ENCODE data around the gene GVQW3. TPM values are rescaled to one million over a fixed set of nuclear protein-coding genes. Genes with fewer than 3 reads are reported as not detected.

Gene GVQW3
- total RNA-seq, 1 experiment from 2014 or later, result 7.7 TPM

DNA sequence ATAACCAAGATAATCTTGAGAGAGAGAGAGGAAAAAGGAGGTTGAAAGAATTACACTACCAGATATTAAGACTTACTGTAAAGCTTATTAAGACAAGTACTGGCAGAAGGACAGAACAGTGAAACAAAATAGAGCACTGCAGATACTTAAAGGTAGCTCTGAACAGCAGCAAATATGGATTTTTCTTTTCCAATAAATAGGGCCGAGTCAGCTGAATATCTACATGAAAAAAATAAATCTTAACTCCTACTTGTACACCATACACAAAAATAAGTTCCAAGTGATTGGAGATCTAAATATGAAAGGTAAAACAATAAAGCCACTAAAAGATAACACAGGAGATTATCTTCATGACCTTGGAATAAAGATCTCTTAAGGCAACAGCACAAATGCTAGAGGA, 12.6 kb upstream of the GVQW3 start:
- TF ChIP-seq, protein P1, sequence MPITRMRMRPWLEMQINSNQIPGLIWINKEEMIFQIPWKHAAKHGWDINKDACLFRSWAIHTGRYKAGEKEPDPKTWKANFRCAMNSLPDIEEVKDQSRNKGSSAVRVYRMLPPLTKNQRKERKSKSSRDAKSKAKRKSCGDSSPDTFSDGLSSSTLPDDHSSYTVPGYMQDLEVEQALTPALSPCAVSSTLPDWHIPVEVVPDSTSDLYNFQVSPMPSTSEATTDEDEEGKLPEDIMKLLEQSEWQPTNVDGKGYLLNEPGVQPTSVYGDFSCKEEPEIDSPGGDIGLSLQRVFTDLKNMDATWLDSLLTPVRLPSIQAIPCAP (CRISPR knock-in tag; IDR thresholded peaks at IDR 0.05), result no peak
- CTCF ChIA-PET, result no interaction called here
- no peak for DNase-seq (ENCODE audit: low spot score)
- ATAC-seq, result no peak
- H3K4me1 Mint-ChIP-seq, result peaks cover 8% of the 10 kb centered on the region
- H3K36me3 Mint-ChIP-seq, result 0 out of 2 replicates have a peak, but pooled peaks cover 4% of the 10 kb centered on the region
- H3K27ac Mint-ChIP-seq, result no peak overlapping the region
- H3K9me3 Mint-ChIP-seq, result no peaks in the 10 kb centered on the region
- H3K27me3 Mint-ChIP-seq (ENCODE audit: low read depth), result no peaks in the 10 kb centered on the region
- POLR2A ChIA-PET, result no interaction called here
- H3K4me3 Mint-ChIP-seq, result no peak overlapping the region

DNA sequence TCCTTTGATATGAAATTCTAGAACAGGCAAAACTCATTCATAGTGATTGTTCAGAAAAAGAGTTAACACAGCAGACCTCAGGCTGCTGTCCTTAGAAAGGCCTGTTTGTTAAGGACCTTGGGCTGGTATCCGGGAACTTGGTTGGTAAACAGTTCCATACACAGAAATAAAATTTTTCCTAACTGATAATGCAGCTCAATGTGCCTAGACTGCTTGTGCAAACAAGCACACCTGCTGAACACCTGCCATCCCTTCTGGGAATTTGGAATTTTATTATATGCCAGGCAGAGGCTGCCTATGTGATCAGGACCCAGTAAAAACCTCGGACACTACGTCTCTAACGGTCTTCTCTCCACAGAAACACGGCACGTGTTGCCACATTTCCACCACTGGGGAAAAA, 11.7 kb upstream of the GVQW3 start:
- CTCF ChIA-PET, result interaction anchor here (0.6 kb wide), 1 partner anchor 20 kb away, joined by 3 read pairs; no protein-coding TSS in a partner anchor

More for the DNA sequence above, 11.7 kb upstream of the GVQW3 start:
- H3K27ac Mint-ChIP-seq, result no peak overlapping the region
- no peak overlapping the region for H3K4me3 Mint-ChIP-seq
- no peaks in the 10 kb centered on the region for H3K27me3 Mint-ChIP-seq (ENCODE audit: low read depth)
- H3K4me1 Mint-ChIP-seq, result peaks cover 8% of the 10 kb centered on the region
- 0 out of 2 replicates have a peak, but pooled peaks cover 1% of the 10 kb centered on the region for H3K36me3 Mint-ChIP-seq
- no peaks in the 10 kb centered on the region for H3K9me3 Mint-ChIP-seq
- no peak; the same call in 1 of the 2 replicates for ATAC-seq
- TF ChIP-seq MXD4 (CRISPR knock-in tag; IDR thresholded peaks at IDR 0.05; ENCODE audit: borderline replicate concordance) (no peak), FOXP1 (CRISPR knock-in tag; IDR thresholded peaks at IDR 0.05; ENCODE audit: borderline replicate concordance) (no peak), ZNF263 (CRISPR knock-in tag; IDR thresholded peaks at IDR 0.05; ENCODE audit: low read depth) (no peak), SMAD3 (CRISPR knock-in tag; IDR thresholded peaks at IDR 0.05; ENCODE audit: borderline replicate concordance) (no peak), GRHL2 (CRISPR knock-in tag; IDR thresholded peaks at IDR 0.05; ENCODE audit: insufficient replicate concordance, severe bottlenecking) (no peak), MYBL2 (CRISPR knock-in tag; IDR thresholded peaks at IDR 0.05) (no peak), KAT7 (CRISPR knock-in tag; IDR thresholded peaks at IDR 0.05; ENCODE audit: borderline replicate concordance) (no peak), NR2C2 (CRISPR knock-in tag; IDR thresholded peaks at IDR 0.05) (no peak), TEAD4 (CRISPR knock-in tag; IDR thresholded peaks at IDR 0.05) (no peak), TP53 (CRISPR knock-in tag; IDR thresholded peaks at IDR 0.05) (no peak), CBFB (CRISPR knock-in tag; IDR thresholded peaks at IDR 0.05; ENCODE audit: low read depth) (no peak), CREB1 (CRISPR knock-in tag; IDR thresholded peaks at IDR 0.05) (no peak)
- TF ChIP-seq, protein P2, sequence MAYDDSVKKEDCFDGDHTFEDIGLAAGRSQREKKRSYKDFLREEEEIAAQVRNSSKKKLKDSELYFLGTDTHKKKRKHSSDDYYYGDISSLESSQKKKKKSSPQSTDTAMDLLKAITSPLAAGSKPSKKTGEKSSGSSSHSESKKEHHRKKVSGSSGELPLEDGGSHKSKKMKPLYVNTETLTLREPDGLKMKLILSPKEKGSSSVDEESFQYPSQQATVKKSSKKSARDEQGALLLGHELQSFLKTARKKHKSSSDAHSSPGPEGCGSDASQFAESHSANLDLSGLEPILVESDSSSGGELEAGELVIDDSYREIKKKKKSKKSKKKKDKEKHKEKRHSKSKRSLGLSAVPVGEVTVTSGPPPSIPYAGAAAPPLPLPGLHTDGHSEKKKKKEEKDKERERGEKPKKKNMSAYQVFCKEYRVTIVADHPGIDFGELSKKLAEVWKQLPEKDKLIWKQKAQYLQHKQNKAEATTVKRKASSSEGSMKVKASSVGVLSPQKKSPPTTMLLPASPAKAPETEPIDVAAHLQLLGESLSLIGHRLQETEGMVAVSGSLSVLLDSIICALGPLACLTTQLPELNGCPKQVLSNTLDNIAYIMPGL (CRISPR knock-in tag; IDR thresholded peaks at IDR 0.05), result no peak
- TF ChIP-seq, protein P3, sequence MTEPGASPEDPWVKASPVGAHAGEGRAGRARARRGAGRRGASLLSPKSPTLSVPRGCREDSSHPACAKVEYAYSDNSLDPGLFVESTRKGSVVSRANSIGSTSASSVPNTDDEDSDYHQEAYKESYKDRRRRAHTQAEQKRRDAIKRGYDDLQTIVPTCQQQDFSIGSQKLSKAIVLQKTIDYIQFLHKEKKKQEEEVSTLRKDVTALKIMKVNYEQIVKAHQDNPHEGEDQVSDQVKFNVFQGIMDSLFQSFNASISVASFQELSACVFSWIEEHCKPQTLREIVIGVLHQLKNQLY (CRISPR knock-in tag; IDR thresholded peaks at IDR 0.05), result no peak
- TF ChIP-seq, protein P4, sequence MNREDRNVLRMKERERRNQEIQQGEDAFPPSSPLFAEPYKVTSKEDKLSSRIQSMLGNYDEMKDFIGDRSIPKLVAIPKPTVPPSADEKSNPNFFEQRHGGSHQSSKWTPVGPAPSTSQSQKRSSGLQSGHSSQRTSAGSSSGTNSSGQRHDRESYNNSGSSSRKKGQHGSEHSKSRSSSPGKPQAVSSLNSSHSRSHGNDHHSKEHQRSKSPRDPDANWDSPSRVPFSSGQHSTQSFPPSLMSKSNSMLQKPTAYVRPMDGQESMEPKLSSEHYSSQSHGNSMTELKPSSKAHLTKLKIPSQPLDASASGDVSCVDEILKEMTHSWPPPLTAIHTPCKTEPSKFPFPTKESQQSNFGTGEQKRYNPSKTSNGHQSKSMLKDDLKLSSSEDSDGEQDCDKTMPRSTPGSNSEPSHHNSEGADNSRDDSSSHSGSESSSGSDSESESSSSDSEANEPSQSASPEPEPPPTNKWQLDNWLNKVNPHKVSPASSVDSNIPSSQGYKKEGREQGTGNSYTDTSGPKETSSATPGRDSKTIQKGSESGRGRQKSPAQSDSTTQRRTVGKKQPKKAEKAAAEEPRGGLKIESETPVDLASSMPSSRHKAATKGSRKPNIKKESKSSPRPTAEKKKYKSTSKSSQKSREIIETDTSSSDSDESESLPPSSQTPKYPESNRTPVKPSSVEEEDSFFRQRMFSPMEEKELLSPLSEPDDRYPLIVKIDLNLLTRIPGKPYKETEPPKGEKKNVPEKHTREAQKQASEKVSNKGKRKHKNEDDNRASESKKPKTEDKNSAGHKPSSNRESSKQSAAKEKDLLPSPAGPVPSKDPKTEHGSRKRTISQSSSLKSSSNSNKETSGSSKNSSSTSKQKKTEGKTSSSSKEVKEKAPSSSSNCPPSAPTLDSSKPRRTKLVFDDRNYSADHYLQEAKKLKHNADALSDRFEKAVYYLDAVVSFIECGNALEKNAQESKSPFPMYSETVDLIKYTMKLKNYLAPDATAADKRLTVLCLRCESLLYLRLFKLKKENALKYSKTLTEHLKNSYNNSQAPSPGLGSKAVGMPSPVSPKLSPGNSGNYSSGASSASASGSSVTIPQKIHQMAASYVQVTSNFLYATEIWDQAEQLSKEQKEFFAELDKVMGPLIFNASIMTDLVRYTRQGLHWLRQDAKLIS (CRISPR knock-in tag; IDR thresholded peaks at IDR 0.05; ENCODE audit: borderline replicate concordance), result no peak
- TF ChIP-seq, protein P5, sequence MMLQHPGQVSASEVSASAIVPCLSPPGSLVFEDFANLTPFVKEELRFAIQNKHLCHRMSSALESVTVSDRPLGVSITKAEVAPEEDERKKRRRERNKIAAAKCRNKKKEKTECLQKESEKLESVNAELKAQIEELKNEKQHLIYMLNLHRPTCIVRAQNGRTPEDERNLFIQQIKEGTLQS (CRISPR knock-in tag; conservative IDR thresholded peaks at IDR 0.05), result no peak
- TF ChIP-seq, protein P6, sequence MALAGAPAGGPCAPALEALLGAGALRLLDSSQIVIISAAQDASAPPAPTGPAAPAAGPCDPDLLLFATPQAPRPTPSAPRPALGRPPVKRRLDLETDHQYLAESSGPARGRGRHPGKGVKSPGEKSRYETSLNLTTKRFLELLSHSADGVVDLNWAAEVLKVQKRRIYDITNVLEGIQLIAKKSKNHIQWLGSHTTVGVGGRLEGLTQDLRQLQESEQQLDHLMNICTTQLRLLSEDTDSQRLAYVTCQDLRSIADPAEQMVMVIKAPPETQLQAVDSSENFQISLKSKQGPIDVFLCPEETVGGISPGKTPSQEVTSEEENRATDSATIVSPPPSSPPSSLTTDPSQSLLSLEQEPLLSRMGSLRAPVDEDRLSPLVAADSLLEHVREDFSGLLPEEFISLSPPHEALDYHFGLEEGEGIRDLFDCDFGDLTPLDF (CRISPR knock-in tag; IDR thresholded peaks at IDR 0.05), result no peak
- TF ChIP-seq, protein P7, sequence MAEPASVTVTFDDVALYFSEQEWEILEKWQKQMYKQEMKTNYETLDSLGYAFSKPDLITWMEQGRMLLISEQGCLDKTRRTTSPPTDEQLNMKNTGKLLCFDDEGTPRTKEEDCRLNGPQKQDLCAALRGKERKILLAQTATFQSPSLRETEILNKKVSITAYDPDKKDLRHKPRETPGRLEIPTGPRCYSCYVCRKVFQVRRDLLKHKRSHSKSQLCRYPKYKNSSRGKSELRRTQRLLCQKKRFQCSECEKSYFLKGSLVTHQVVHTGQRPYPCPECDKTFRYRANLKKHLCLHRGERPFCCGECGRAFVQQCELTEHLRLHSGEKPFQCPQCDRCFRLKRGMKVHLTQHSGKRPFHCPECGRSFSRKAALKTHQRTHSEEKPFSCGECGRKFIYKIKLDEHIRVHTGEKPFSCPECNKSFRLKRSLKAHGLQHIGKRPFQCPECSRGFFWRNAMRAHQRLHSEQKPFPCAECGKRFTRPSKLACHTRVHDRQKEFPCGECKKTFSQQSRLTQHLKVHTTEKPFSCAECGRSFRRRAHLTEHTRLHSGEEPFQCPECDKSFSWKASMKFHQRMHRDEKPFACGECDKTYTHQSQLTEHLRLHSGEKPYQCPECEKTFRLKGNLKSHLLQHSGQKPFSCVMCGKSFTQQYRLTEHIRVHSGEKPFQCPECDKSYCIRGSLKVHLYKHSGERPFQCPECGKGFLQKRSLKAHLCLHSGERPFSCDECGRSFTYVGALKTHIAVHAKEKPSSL (CRISPR knock-in tag; conservative IDR thresholded peaks at IDR 0.05), result no peak
- TF ChIP-seq, protein P8, sequence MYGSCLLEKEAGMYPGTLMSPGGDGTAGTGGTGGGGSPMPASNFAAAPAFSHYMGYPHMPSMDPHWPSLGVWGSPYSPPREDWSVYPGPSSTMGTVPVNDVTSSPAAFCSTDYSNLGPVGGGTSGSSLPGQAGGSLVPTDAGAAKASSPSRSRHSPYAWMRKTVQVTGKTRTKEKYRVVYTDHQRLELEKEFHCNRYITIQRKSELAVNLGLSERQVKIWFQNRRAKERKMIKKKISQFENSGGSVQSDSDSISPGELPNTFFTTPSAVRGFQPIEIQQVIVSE (CRISPR knock-in tag; IDR thresholded peaks at IDR 0.05; ENCODE audit: borderline replicate concordance), result no peak
- TF ChIP-seq, protein P9, sequence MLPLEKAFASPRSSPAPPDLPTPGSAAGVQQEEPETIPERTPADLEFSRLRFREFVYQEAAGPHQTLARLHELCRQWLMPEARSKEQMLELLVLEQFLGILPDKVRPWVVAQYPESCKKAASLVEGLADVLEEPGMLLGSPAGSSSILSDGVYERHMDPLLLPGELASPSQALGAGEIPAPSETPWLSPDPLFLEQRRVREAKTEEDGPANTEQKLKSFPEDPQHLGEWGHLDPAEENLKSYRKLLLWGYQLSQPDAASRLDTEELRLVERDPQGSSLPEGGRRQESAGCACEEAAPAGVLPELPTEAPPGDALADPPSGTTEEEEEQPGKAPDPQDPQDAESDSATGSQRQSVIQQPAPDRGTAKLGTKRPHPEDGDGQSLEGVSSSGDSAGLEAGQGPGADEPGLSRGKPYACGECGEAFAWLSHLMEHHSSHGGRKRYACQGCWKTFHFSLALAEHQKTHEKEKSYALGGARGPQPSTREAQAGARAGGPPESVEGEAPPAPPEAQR (CRISPR knock-in tag; IDR thresholded peaks at IDR 0.05), result no peak
- DNase-seq (ENCODE audit: low spot score), result no peak
- POLR2A ChIA-PET, result no interaction called here

Data from WTC11 (cell line).